ENCODE measurements around the gene MYO7B. TPM values are rescaled to one million over a fixed set of nuclear protein-coding genes. Genes with fewer than 3 reads are reported as not detected.

MYO7B gene
- total RNA-seq, 1 donor from 2014 or later, result 0.78 TPM

DNA sequence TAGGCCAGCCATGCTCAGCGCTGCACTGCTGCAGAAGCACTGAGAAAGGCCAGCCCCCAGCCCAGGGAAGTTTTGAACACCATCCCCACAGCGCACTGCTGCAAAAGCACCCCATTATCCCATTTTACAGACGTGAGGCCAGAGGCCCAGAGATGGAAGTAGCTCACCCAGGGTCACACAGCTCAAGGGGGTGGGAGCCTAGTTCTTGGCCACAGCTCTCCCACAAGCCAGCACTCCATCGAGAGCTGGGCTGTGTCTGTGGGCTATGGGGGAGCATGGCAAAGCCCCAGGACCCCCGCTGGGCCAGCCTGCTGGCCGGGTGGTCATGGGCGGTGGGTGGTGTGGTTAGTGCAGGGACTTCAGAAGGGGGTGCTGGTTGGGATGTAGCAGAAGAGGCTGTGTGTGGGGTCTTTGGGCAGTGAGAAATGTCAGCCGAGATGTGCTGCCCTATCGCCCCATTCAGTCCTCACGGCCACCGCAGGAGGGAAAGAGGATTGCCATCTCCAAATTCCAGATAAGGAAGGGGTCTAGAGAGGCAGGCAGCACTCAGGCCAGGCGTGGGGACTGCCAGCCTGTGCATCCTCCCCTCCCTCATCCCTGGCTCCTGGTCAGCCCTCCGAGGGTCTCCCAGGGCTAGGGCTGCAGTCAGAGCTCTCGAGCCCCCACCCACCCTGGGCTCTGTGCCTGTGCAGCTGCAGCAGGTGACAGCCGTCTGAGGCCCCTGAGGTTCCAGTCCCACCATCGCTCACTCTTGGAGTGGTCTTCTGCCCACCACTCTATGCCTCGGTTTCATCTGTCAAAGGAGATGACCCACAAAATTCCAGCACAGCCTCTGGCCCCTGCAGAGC is 93.5 kb downstream of the MYO7B start:
- intact Hi-C loops (cut with DNase I), result no loop called here
- no peak for DNase-seq (ENCODE audit: low spot score)

- intact Hi-C loops (cut with DNase I), result no loop called here
- DNase-seq (ENCODE audit: low spot score), result no peak
Observed at GRCh38 chr2:127629637-127630036, 94.2 kb downstream of the MYO7B start.

GRCh38 chr2:127630096-127630863 is 94.8 kb downstream of the MYO7B start:
- intact Hi-C loops (cut with DNase I), result no loop called here
- DNase-seq (ENCODE audit: low spot score), result no peak

DNA sequence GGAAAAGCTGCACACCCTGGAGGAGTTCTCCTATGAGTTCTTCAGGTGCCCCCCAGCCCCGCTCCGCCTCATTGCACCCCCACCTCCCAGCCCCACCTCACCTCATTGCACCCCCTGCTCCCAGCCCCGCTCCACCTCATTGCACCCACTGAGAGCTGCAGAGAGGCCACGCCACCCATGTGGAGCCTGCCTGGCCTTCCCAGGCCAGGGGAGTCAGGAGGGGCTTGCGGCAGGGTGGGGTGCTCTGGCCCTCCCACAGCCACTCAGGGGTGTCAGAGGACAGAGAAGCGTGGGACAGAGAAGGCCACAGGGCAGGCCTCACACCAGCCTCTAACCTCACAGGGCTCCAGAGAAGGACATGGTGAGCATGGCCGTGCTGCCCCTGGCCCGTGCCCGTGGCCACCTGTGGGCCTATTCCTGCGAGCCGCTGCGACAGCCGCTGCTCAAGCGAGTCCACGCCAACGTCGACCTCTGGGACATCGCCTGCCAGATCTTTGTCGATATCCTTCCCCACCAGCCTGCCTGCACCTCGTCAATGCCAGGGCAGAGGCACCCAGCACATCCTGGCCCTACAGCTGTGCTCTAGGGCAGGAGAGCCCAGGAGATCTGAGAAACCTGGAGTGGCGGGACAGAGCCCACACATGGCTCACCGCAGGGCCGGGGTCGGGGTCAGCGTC is 95.5 kb downstream of the MYO7B start:
- intact Hi-C loops (cut with DNase I), result no loop called here
- no peak for DNase-seq (ENCODE audit: low spot score)

- intact Hi-C loops (cut with DNase I), result no loop called here
- DNase-seq (ENCODE audit: low spot score), result no peak
Observed at GRCh38 chr2:127631541-127631996, 96.1 kb downstream of the MYO7B start.

GRCh38 chr2:127631997-127632581 is 96.6 kb downstream of the MYO7B start:
- intact Hi-C loops (cut with DNase I), result no loop called here
- DNase-seq (ENCODE audit: low spot score), result no peak

DNA sequence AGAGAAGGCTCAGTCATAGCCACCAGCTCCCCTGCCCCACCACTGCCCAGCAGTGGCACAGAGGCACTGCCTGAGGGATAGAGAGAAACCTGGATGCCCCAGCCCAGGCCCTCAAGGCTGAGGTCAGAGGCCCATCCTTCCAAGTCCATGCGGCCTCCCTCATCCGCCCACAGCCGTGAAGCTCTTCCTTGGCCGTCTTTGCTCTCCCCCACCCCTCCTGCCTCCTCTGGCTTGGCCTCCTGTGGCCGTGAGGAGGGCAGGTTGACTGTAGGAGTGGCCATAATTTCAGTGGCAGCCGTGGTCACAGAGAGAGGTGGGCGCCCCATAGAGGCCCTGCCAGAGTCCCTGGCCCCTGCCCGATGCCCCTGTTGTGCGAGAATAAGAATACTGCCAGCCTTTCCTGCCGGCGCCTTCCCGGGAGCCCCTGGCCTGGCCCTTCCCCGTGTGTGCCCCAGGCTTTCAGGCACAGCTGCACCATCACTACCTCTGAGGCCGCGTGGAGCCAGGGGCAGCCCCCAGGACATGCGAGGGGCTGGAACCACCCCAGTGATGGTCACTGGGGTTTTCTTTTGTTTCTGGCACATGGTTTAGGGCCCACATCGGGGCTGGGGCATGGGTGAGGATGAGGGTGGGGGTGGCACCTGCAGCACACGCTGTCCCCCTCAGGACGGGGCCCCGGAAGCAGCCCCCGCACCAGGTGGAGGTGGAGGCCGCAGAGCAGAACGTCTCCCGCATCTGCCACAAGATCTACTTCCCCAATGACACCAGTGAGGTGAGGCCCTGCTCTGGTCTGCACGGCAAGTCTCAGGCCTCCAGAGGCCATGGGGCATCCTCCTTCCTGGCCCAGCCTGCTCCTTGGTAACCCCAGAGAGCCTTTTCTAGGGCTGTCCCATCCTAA is 97.4 kb downstream of the MYO7B start:
- no peak for DNase-seq (ENCODE audit: low spot score)

GRCh38 chr2:127633556-127634065 is 98.1 kb downstream of the MYO7B start:
- intact Hi-C loops (cut with DNase I), result no loop called here
- DNase-seq (ENCODE audit: low spot score), result no peak

More for the DNA sequence above, 97.4 kb downstream of the MYO7B start:
- intact Hi-C loops (cut with DNase I), result no loop called here

GRCh38 chr2:127634066-127634617 is 98.7 kb downstream of the MYO7B start:
- intact Hi-C loops (cut with DNase I), result no loop called here
- no peak for DNase-seq (ENCODE audit: low spot score)

GRCh38 chr2:127634626-127635379 is 99.3 kb downstream of the MYO7B start:
- intact Hi-C loops (cut with DNase I), result no loop called here

GRCh38 chr2:127635380-127636237 is 100.1 kb downstream of the MYO7B start:
- no peak for DNase-seq (ENCODE audit: low spot score)
- intact Hi-C loops (cut with DNase I), result no loop called here

More at GRCh38 chr2:127634626-127635379, 99.3 kb downstream of the MYO7B start:
- DNase-seq (ENCODE audit: low spot score), result no peak

GRCh38 chr2:127636248-127637235 is 101.1 kb downstream of the MYO7B start:
- intact Hi-C loops (cut with DNase I), result no loop called here
- no peak for DNase-seq (ENCODE audit: low spot score)

DNA sequence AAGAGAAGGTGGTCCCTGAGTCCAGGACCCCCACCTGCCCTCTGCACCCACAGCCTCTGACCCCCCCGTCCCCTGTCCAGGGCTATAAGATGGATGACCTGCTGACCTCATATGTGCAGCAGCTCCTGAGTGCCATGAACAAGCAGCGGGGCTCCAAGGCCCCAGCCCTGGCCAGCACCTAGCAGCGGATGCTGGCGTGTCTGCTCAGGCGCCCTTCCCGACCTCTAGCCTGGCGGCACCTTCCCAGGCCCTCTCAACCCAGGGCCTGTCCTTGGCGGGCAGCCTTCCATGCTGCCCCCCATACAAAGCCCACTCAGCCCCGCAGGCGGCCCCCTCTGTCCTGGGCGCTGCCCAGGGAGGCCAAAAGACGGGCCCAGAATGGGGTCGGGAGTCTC is 101.8 kb downstream of the MYO7B start:
- DNase-seq (ENCODE audit: low spot score), result no peak
- intact Hi-C loops (cut with DNase I), result no loop called here

GRCh38 chr2:127637725-127638252 is 102.3 kb downstream of the MYO7B start:
- DNase-seq (ENCODE audit: low spot score), result no peak
- intact Hi-C loops (cut with DNase I), result no loop called here

DNA sequence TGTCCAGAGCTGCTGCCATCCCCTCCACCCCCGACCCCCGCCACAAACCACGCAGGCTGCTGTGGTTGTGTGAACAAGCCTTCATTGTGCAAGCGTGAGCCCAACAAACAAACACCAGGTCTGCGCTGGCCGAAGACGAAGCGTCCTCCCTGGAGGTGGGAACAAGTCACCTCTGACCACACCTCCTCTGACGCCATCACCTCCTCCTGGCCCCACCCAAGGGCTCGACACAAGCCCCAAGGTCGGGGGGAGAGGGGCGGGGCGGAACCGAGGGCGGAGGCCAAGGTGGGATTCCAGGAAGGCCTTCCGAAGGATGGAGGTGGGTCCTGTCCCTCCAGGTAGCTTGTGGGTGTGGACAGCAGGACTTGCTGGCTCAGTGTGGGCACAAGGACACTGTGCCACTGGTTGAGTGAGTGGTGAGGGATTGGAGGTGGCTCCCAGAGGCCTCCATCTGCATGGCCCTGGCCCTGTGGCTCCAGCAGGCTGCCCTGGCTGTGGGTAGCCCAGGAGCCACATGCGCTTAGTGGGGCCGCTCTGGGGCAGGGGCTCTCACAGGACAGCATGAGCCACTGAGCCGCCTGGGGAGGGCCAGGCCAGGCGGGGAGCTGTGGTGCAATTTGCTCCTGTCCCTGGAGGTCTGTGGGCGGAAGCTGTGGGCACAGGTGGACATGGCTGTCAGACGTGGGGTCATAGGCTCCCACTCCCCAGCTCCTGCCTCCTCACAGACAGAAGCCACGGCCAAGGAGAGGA is 103.1 kb downstream of the MYO7B start:
- intact Hi-C loops (cut with DNase I), result no loop called here
- peak; percentile 93 for DNase-seq (ENCODE audit: low spot score)

Measured in cardiac septum (tissue), 1 donor.